ENCODE results near the gene NCAPG2. TPM values are rescaled to one million over a fixed set of nuclear protein-coding genes. Genes with fewer than 3 reads are reported as not detected.

NCAPG2 gene
- total RNA-seq, 1 experiment from 2014 or later = 99.4 TPM

GRCh38 chr7:158753900-158754299, 49.3 kb upstream of the NCAPG2 start:
- no peak overlapping the region for H2AK5ac ChIP-seq (ENCODE audit: insufficient read length, low read length)
- H2BK20ac ChIP-seq (ENCODE audit: low read depth, low read length, poor library complexity, severe bottlenecking) = no peak overlapping the region
- H3K4me3 Mint-ChIP-seq = no peak overlapping the region
- no peak overlapping the region for H3T11ph ChIP-seq (ENCODE audit: low read length)
- H4K20me1 ChIP-seq (ENCODE audit: control insufficient read depth, insufficient read depth, insufficient read length) = no peaks in the 10 kb centered on the region
- H3K79me1 ChIP-seq (ENCODE audit: insufficient read depth, low read depth, low read length, poor library complexity, severe bottlenecking) = no peaks in the 10 kb centered on the region
- no peak overlapping the region for H3K23ac ChIP-seq (ENCODE audit: insufficient read length, low read depth, low read length)
- H2BK15ac ChIP-seq (ENCODE audit: low read depth, low read length) = no peak overlapping the region
- no peak overlapping the region for H3K56ac ChIP-seq (ENCODE audit: insufficient read length, low read depth, low read length)
- H3K9me3 Mint-ChIP-seq = no peaks in the 10 kb centered on the region
- no peak overlapping the region for H3K9ac ChIP-seq (ENCODE audit: extremely low read depth, insufficient read length, low read length)
- no peak overlapping the region for H2BK12ac ChIP-seq (ENCODE audit: insufficient read length, low read depth, low read length)
- no peak overlapping the region for H3K27ac ChIP-seq (ENCODE audit: insufficient read length, low read depth, low read length)
- H3K27ac Mint-ChIP-seq = no peak overlapping the region
- no peak overlapping the region for H3K4me2 ChIP-seq (ENCODE audit: insufficient read depth, insufficient read length, low read length)
- H3K14ac ChIP-seq (ENCODE audit: insufficient read depth, low read length) = no peak overlapping the region
- no peaks in the 10 kb centered on the region for H3K79me2 ChIP-seq (ENCODE audit: insufficient read depth, low read length)
- no peak overlapping the region for H4K5ac ChIP-seq (ENCODE audit: insufficient read length, low read depth, low read length)
- no peak overlapping the region for H2AFZ ChIP-seq (ENCODE audit: low read length)
- no peak overlapping the region for H3K4ac ChIP-seq (ENCODE audit: low read depth, low read length)
- H3K9me3 ChIP-seq (ENCODE audit: control insufficient read depth, low read depth, low read length) = no peaks in the 10 kb centered on the region
- H3K18ac ChIP-seq (ENCODE audit: insufficient read length, low read depth, low read length) = no peak overlapping the region
- no peak overlapping the region for H4K8ac ChIP-seq (replicated peaks; ENCODE audit: insufficient read length, low read depth, low read length)
- H3K27me3 Mint-ChIP-seq (ENCODE audit: low read depth) = no peaks in the 10 kb centered on the region
- no peak overlapping the region for H2BK120ac ChIP-seq (ENCODE audit: low read depth, low read length, poor library complexity, severe bottlenecking)
- whole genome bisulfite sequencing (ENCODE audit: extremely low coverage, insufficient read length, low lambda C conversion rate) = no CpG with 5 or more reads among the region's 5 CpGs
- peaks cover 4% of the 10 kb centered on the region in 2 experiments; a peak in 3 of 4 replicates for H3K4me1 Mint-ChIP-seq
- H4K91ac ChIP-seq (ENCODE audit: insufficient read length, low read depth, low read length) = no peak overlapping the region
- peaks cover 4 to 40% (median 28%) of the 10 kb centered on the region in 3 experiments; a peak in 6 of 7 replicates for H3K36me3 Mint-ChIP-seq (ENCODE audit: insufficient read depth in 1 of 3, low read depth in 3 of 3)
- no peaks in the 10 kb centered on the region for H3K27me3 ChIP-seq (ENCODE audit: insufficient read depth, low read length)
- no peaks in the 10 kb centered on the region for H3K4me1 ChIP-seq (ENCODE audit: insufficient read depth, low read length)
- H3K23me2 ChIP-seq (ENCODE audit: insufficient read length, low read depth, low read length, poor library complexity, severe bottlenecking) = no peaks in the 10 kb centered on the region
- TF ChIP-seq CTCF (conservative IDR thresholded peaks at IDR 0.05) = no peak
- no peak for DNase-seq
- H2BK5ac ChIP-seq (ENCODE audit: insufficient read length, low read length) = no peak overlapping the region
